CD4-positive, alpha-beta T cell treated with Interleukin-6 for 4 hours (primary cell): ENCODE measurements around the gene MEGF10.
"Not testable (repeated sequence)": the region's sequence is repeated elsewhere in the genome, so short reads cannot be mapped to it uniquely, and the experiment has no call there.

Source experiments
- DNase-seq: peaks from one replicate; pipeline ENCODE4 v3.0.0-alpha.2; 2020; ENCODE audit warnings: mixed read lengths

The MEGF10 gene

DNA sequence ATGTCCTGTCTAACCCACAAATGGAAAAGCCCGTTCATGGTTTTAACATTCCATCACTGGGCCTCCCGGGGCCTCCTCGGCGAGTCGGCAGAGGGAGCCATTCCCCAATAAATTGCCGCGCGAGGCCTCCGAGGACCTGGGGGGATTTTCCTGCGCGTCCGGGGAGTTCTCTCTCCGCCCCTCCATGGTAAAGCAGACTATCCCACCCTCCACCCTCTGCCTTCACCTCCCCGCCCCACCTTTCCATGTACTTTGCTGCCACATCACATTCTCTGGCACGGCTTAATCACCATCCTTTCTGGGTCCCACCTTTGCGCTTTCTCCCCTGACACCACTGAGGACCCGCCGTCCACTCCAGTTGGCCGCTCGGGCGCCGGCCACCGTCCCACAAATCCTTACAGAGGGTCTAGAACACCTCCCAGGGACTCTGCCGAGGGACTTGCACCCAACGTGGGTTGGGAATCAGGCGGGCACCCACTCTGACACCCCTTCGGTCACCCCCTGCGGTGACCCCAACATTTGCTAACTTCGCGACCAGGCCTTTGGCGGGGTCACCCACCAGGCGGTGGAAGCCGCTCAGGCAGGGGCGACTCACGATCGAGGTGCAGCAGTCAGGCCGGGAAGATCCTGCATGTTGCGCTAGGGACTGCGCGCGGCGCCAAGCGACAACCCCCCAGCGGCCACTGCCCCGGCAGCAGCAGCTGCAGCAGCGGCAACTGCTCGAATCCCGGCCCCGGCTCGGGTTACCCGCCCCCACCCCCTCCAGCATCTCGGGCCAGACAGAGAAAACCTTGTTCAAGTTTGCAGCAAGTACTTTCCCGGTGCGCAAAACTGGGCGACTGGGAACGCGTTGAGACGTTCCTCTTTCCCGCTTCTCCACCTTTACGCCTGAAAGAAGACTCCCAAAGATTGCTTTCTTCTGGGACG lies at the start of gene MEGF10:
TSS of gene MEGF10 (plus strand) at position 778 of the 927 bp plus-strand sequence. CDS start 40,513 bp downstream, outside the sequence.
- DNase-seq = no peak

DNA sequence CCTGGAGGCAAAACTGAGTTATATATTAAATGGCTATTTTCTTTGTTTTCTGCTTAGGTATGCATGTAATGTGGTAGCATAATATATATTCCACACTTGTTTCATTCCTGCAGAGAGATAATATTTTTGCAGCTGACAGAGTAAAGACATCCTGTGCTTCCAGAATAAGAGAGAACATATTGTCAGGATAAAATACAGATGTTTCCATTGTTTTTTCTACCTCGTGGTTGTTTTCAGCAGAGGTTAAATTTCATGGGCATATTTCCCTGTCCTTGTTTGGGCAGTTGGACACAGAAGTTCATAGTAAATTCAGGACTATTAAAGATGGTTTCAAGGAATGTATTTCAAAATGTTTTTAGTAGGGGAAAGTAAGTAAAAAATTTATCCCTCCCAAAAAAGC lies 47.6 kb upstream of the MEGF10 start:
- DNase-seq = no peak

DNA sequence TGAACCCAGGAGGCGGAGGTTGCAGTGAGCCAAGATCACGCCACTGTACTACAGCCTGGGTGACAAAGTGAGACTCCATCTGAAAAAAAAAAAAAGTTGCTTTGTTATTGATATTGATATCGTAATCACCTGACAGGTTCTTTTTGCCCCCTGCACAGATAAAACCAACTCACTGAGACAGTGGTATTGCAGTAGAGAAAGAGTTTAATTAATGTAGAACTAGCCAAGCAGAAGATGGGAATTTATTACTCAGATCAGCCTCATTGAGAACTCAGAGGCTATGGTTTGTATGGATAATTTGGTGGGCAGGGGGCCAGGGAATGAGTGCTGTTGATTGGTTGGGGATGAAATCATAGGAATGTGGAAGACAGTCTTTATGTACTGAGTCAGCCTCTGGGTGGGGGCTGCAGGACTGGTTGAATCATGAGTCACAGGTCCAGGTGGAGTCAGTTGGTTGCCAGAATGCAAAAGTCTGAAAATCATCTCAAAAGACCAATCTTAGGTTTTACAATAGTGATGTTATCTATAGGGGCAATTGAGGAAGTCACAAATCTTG lies 35.8 kb upstream of the MEGF10 start:
- no peak for DNase-seq

DNA sequence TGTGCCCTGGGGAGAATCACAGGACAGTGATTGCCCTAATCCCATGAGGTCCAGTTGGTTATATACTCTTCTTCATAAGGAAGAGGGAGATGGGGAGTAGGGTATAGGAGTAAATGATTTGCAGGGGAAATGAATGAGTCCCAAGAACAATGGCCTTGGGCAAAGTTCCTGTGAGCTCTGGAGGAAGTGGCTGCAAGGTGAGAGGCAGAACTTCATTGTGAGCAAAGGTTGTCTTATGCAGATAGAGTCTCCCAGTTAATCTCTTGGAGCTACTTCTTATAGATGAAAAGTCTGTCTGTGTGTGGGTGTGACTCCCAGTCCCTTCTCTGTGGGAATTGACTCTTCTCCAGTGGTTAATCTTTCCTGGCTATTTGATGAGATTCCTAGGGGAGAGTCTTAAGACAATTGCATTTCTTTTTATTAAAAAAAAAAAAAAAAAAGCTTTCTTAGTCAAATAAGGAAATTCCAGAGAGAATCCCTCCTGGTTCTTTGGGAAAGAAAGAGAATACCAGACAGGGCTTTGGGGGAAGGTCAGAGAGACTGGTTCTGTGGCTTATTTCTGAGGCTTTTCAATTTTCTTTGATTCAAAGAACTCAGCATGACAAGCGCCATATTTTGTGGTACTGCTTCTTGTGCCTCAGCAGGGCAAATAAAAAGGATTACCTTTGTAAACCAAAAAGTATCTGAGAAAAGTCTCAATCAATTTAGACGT lies 33.6 kb upstream of the MEGF10 start:
- DNase-seq = no peak

DNA sequence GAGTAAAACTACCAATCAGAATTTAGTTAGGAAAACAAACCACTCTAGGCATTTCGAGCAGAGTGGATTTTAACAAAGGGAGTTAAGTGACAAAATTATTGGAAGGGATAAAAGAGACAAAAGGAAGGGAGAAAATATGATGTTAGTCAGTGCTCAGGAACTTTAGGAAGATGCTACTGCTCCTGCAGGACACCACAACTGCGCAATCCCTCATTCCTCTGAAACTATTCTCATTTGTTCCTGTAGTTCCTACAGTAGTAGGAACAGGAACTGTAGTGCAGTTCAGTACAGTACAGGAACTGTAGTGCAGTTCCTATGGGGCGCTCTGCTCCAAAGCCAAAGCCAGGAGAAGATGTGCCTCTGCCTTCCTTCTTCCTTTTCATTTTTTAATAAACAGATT lies 29.9 kb upstream of the MEGF10 start:
- DNase-seq = no peak

DNA sequence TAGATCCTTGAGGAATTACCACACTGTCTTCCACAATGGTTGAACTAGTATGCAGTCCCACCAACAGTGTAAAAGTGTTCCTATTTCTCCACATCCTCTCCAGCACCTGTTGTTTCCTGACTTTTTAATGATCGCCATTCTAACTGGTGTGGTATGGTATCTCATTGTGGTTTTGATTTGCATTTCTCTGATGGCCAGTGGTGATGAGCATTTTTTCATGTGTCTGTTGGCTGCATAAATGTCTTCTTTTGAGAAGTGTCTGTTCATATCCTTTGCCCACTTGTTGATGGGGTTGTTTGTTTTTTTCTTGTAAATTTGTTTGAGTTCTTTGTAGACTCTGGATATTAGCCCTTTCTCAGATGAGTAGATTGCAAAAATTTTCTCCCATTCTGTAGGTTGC lies 25.1 kb upstream of the MEGF10 start:
- not testable (repeated sequence) for DNase-seq

GRCh38 chr5:127268342-127268741 lies 22.3 kb upstream of the MEGF10 start:
- not testable (repeated sequence) for DNase-seq

DNA sequence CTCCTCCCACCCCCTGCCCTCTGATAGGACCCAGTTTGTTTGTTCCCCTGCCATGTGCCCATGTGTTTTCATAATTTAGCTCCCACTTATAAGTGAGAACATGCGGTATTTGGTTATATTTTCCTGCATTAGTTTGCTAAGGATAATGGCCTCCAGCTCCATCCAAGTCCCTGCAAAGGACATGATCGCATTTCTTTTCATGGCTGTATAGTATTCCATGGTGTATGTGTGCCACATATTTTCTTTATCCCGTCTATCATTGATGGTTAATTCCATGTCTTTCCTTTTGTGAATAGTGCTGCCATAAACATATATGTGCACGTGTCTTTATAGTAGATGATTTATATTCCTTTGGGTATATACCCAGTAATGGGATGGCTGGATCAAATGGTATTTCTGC lies 19.9 kb upstream of the MEGF10 start:
- not testable (repeated sequence) for DNase-seq

GRCh38 chr5:127275641-127276193 lies 14.9 kb upstream of the MEGF10 start:
- DNase-seq = no peak

DNA sequence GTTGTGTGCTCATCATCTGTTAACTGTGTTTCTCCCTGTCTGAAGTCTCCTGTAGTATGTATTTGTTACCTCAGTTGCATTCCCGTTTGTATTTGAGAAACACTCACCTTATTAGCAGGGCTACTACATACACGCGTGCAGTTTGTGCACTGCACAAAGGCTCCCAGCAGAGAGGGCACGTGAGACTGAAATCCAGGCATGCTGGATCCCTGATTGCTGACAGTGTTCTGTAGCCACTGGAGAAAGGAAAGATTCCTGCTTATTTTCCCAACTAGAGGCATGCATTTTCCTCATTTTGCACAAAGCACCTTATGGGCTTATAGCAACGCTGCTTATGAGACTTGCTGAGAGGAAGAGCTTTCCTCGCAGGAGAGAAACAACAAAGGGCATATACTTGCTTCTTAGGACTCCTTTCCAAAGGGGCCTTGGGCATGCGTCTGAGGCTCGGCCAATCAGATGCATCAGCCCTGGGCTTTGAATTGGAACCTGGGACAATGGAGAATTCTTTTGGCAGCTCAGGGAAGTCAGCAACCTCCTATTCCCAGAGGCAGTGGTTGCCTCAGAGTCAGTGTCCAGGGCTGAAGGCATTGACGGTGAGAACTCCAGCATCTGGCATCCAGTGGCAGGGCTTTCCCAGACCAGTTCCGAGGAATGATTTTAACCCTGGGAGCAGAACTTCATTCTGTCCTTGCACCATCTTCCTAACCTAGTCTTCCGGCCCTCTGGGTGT lies 9.9 kb upstream of the MEGF10 start:
- no peak for DNase-seq

DNA sequence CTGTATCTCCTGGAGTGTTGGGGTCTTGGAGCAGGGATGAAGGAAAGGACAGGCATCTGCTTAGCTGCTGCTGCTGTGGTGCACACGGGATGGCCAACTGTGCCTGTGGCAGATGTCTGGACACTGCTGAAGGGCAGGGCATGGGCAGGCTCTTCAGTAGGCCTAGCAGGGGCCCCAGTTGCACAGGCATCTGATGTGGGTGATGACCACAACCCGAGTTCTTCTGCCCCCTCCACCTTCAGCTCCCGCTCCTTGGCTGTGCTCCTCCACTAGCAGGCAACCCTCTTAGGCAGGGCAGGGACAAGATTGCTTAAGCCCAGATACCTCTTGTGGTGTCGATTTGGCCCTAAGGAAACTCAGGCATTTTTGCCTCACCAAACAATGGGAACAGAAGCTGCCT lies 9.0 kb upstream of the MEGF10 start:
- DNase-seq = no peak

GRCh38 chr5:127288676-127289075 lies 1.9 kb upstream of the MEGF10 start:
- no peak for DNase-seq

GRCh38 chr5:127290946-127291693 lies 524 bp downstream of the MEGF10 start:
- DNase-seq = no peak

DNA sequence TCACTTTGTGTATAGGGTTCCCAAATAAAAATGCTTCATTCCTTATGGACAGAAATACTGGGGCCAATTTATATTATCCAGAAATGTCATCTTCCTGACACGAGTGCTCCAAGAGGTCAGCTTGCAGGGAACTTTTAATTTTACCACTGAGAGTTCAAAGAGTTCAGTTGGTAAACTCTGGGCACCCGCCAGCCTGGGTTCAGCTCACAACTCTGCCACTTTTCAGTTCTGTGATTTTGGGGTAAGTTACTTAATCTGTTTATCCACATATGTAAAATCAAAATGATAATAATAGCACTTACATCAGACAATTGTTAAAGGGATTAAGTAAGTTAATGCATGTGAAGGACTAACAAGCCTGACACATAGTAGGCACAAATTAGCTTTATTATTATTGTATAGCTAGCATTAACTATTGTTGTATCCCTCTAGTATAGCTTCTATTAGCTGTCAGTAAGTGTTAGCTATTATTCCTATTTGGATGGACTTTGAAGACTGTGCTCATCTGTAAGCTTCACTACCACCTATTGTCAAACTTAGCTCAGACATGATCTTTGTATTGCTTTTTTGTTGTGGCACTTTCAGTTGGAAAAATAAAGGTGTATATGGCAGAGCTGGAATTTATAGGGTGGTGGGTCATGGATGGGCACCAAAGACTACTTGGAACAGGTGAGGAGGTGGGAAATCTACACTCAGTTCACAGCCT lies 1.6 kb downstream of the MEGF10 start:
- no peak for DNase-seq

DNA sequence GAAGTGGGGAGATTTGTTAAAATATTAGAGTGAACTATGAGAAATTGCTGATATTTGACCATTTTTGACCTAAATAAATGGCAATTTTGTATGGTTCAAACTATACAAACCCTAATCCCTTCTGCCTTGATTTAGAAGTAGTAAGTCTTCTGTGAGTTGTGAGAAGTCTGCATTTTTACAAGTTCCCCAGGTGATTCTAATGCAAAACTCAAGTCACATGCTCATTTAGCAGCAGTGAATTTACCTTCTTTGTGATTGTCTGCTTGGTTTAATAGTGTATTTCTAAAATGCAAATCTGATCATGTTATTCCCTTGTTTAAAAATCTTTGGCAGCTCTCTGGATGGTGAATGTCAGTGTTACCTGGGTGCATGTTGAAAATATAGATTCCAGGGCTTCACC lies 2.8 kb downstream of the MEGF10 start:
- DNase-seq = no peak

- no peak for DNase-seq
Observed at GRCh38 chr5:127294829-127295228, 4.2 kb downstream of the MEGF10 start.

DNA sequence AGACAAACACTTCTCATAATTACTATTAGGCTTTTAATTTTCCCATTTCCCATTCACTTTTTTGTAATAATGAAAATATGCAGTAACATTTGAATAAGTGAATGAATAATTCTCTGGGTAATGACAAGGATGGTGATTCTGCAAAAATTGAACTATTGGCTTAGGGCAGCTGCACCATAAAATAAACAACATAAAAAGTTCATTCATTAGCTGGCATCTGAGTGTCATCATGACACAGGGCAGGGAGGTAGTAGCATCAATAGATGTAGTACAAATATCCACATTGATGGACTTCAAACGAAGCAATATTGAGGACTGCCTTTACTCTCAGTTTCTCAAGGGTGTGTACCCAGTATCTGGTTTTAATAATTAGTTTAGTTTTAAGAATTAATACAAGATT lies 4.9 kb downstream of the MEGF10 start:
- DNase-seq = no peak

GRCh38 chr5:127296321-127296720 lies 5.7 kb downstream of the MEGF10 start:
- DNase-seq = no peak

GRCh38 chr5:127296894-127297293 lies 6.3 kb downstream of the MEGF10 start:
- DNase-seq = not testable (repeated sequence)

- DNase-seq = no peak
Observed at GRCh38 chr5:127297348-127298035, 6.9 kb downstream of the MEGF10 start.

GRCh38 chr5:127298036-127298429 lies 7.4 kb downstream of the MEGF10 start:
- DNase-seq = no peak
